Spleen (tissue), 11 donors: ENCODE data around the gene TTC29. TPM values are rescaled to one million over a fixed set of nuclear protein-coding genes. Genes with fewer than 3 reads are reported as not detected.

ENCODE experiments used
- DNase-seq: peaks from one replicate; pipeline ENCODE4 v3.0.0-alpha.2; 2020
- H3K27ac ChIP-seq, 8 donors: fragments of 200-600 bp; sonication (generic) in 7 of 8; 1 replicate in 4 of 8; 2 replicates in 4 of 8; pipeline versions ENCODE4 v1.5.0 to v1.8.0; 2016 to 2021; ENCODE audit warnings: inconsistent platforms in 4 of 8, mild to moderate bottlenecking in 4 of 8, moderate library complexity in 1 of 8
- H3K27me3 ChIP-seq, 7 donors: fragments of 200-600 bp; sonication (generic) in 6 of 7; replicated peaks in 1 of 7; 1 replicate in 4 of 7; 2 replicates in 3 of 7; pipeline versions ENCODE4 v1.5.0 to v1.8.0; 2016 to 2021; ENCODE audit warnings: inconsistent platforms in 3 of 7, mild to moderate bottlenecking in 1 of 7
- H3K36me3 ChIP-seq, 6 donors: fragments of 200-600 bp; sonication (generic) in 5 of 6; 1 replicate in 4 of 6; 2 replicates in 2 of 6; pipeline versions ENCODE4 v1.5.0 to v1.8.0; 2016 to 2021; ENCODE audit warnings: inconsistent platforms in 2 of 6
- H3K4me1 ChIP-seq, 6 donors: fragments of 200-600 bp; sonication (generic) in 5 of 6; 1 replicate in 3 of 6; 2 replicates in 3 of 6; pipeline versions ENCODE4 v1.5.0 to v1.8.0; 2016 to 2021; ENCODE audit warnings: inconsistent platforms in 3 of 6
- H3K4me3 ChIP-seq, 8 donors: fragments of 200-600 bp; sonication (generic) in 7 of 8; 1 replicate in 4 of 8; 2 replicates in 4 of 8; pipeline versions ENCODE4 v1.5.0 to v1.8.0; 2016 to 2021; ENCODE audit warnings: inconsistent platforms in 4 of 8, mild to moderate bottlenecking in 4 of 8, moderate library complexity in 2 of 8
- H3K9me3 ChIP-seq, 8 donors: fragments of 200-600 bp; sonication (generic) in 7 of 8; 1 replicate in 4 of 8; 2 replicates in 4 of 8; pipeline versions ENCODE4 v1.5.0 to v1.8.0; 2016 to 2021; ENCODE audit warnings: inconsistent platforms in 4 of 8
- POLR2A ChIP-seq, 3 donors: fragments of 450-650 bp; IDR thresholded peaks; one replicate each; pipeline ENCODE4 v1.5.1; 2017; ENCODE audit warnings: antibody characterized with exemption in 3 of 3, mild to moderate bottlenecking in 1 of 3
- POLR2AphosphoS5 ChIP-seq, 3 donors: sonication (generic); formaldehyde crosslinking; IDR thresholded peaks; one replicate each; pipeline ENCODE4 v1.5.1; 2017; ENCODE audit warnings: antibody characterized with exemption in 3 of 3
- WGBS, 5 donors: extraction: QIAGEN DNeasy Blood & Tissue Kit in 3 of 5; methylation state at CpG; one replicate each; pipeline versions ENCODE4 v1.1.5 to v1.1.7; 2013 to 2018; 5-methylcytosine and 5-hydroxymethylcytosine counted together
- intact Hi-C: fragments of 100-400 bp; cut with DNase I; formaldehyde crosslinking; loops from one replicate; pipeline ENCODE4 v1.15.0; 2023; ENCODE audit warnings: low total_unique reads
- polyA plus RNA-seq, 3 donors: library from polyadenylated mRNA; stranded (reverse); fragments of 200-250 nt; gene quantifications; one replicate each; pipeline ENCODE4 v1.2.1, GENCODE V29; 2013
- total RNA-seq, 7 donors: library from RNA; depleted of rRNA in 3 of 7; stranded (reverse); fragments of >200 nt in 3 of 7; fragmentation: NEBNext Ultra II Directional in 4 of 7; extraction: Animal tissue kit (Norgen Biotek cat#: 25700) in 4 of 7; gene quantifications; one replicate each; pipeline versions ENCODE4 v1.1.0 to v1.2.1, GENCODE V29; 2016 to 2021
- TF ChIP-seq, protein P1 (sequence below), 11 experiments: fragments of 200-600 bp in 7 of 11; fragments of 450-650 bp in 4 of 11; sonication (generic) in 4 of 11; IDR thresholded peaks in 8 of 11; conservative IDR thresholded peaks in 3 of 11; 1 replicate in 7 of 11; 2 replicates in 4 of 11; pipeline versions ENCODE4 v1.4.0 to v1.8.0; 2016 to 2021; ENCODE audit warnings: antibody characterized with exemption in 11 of 11, inconsistent platforms in 4 of 11, mild to moderate bottlenecking in 1 of 11
- donor health status: healthy with polysubstance abuse.
- donor health status: DM: no; HTN: no; CAD: no; lungs with moderate emphysema.
- donor health status: DM: no; HTN: no; CAD: no.
- donor health status: Bipolar disorder and iron deficiency.
- donor health status: healthy.
- donor health status: DM: no; HTN: no; CAD: no.
- donor health status: DM: yes; HTN: yes; CAD: no.

TTC29 gene
- total and polyA plus RNA-seq, 10 donors = 0.08 TPM; not detected in 9

DNA sequence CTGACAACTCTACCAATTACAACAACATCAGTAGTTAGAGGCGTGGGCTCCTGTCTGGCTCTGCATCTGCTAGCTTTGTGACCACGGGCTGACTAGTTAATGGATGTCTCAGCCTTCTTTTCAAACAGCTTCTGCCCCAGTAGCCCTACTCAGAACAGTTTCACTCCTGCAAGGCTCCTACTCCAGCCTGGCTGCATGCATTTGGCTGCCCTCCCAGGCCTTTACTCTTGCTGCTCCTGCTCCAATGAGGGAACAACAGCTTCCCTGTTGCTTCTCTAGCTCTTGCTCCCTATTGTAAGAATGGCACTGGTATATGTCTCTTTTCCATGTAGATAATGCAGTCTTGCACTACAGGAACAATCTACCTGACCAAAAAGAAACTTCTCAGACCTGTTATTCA is 93.3 kb downstream of the TTC29 start:
- no peak overlapping the region for H3K4me3 ChIP-seq
- DNase-seq = no peak
- no peaks in the 10 kb centered on the region for H3K27me3 ChIP-seq
- 55 to 77% (median 68%) methylated on average over 2 of the region's 2 CpGs for WGBS, 5 donors
- H3K9me3 ChIP-seq = no peaks in the 10 kb centered on the region
- intact Hi-C loops = no loop called here
- TF ChIP-seq POLR2A (IDR thresholded peaks at IDR 0.05) (no peak), POLR2AphosphoS5 (IDR thresholded peaks at IDR 0.05) (no peak)
- TF ChIP-seq, protein P1, sequence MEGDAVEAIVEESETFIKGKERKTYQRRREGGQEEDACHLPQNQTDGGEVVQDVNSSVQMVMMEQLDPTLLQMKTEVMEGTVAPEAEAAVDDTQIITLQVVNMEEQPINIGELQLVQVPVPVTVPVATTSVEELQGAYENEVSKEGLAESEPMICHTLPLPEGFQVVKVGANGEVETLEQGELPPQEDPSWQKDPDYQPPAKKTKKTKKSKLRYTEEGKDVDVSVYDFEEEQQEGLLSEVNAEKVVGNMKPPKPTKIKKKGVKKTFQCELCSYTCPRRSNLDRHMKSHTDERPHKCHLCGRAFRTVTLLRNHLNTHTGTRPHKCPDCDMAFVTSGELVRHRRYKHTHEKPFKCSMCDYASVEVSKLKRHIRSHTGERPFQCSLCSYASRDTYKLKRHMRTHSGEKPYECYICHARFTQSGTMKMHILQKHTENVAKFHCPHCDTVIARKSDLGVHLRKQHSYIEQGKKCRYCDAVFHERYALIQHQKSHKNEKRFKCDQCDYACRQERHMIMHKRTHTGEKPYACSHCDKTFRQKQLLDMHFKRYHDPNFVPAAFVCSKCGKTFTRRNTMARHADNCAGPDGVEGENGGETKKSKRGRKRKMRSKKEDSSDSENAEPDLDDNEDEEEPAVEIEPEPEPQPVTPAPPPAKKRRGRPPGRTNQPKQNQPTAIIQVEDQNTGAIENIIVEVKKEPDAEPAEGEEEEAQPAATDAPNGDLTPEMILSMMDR (IDR thresholded peaks at IDR 0.05 in 8 of 11, conservative IDR thresholded peaks at IDR 0.05 in 3 of 11) = no peak
- H3K36me3 ChIP-seq = no peaks in the 10 kb centered on the region
- H3K27ac ChIP-seq = no peak overlapping the region
- H3K4me1 ChIP-seq = no peaks in the 10 kb centered on the region

DNA sequence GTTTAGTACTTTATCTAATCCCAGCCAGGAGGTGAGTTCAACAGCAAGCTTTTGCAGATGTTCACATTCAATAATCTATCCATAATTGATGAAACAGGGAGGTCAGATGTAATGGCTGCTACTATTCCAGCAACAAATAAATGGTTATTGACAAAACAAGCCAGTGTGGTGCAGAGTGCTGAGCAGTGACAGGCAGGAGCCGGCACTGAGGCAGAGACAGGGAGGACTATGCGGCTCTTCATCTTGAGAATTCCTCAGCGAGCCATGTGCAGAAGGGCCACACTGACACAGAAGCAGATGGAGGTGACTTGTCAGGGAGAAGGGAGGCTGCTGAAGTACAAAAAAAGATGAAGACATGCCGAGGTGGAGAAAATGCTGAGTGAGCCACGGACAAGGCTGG is 98.3 kb downstream of the TTC29 start:
- H3K27ac ChIP-seq = no peak overlapping the region
- H3K4me1 ChIP-seq = no peaks in the 10 kb centered on the region
- no peaks in the 10 kb centered on the region for H3K27me3 ChIP-seq
- H3K4me3 ChIP-seq = no peak overlapping the region
- H3K9me3 ChIP-seq = no peaks in the 10 kb centered on the region
- no peak for DNase-seq
- no peaks in the 10 kb centered on the region for H3K36me3 ChIP-seq
- intact Hi-C loops = no loop called here
- 79 to 88% (median 83%) methylated on average over 5 of the region's 5 CpGs for WGBS, 5 donors
- no peak for TF ChIP-seq POLR2A (IDR thresholded peaks at IDR 0.05)
- no peak for TF ChIP-seq POLR2AphosphoS5 (IDR thresholded peaks at IDR 0.05)

DNA sequence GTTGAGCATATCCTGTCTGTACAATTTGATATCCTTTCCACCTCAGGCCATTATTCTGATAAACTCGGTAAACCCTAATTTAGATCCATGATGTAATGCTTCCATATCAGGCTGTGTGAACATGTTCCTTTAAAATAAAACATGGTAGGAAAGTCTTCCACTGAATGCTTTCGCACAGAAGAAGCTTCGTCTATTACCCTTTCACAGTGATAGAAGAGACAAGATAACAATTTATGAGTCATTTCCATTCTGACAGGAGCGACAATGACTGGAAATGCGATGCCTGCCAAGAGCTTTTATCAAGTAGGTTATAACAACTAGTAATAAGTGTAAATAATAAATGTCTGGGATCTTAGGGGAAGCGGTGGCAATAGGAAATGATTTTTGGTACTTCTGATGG is 98.8 kb downstream of the TTC29 start:
- no peaks in the 10 kb centered on the region for H3K27me3 ChIP-seq
- WGBS, 5 donors = 69 to 81% (median 76%) methylated on average over 6 of the region's 6 CpGs
- no peaks in the 10 kb centered on the region for H3K4me1 ChIP-seq
- DNase-seq = no peak
- TF ChIP-seq POLR2AphosphoS5 (IDR thresholded peaks at IDR 0.05) = no peak
- no peak for TF ChIP-seq POLR2A (IDR thresholded peaks at IDR 0.05)
- TF ChIP-seq, protein P1 (IDR thresholded peaks at IDR 0.05 in 8 of 11, conservative IDR thresholded peaks at IDR 0.05 in 3 of 11) = no peak
- H3K36me3 ChIP-seq = no peaks in the 10 kb centered on the region
- H3K9me3 ChIP-seq = no peaks in the 10 kb centered on the region
- no peak overlapping the region for H3K27ac ChIP-seq
- intact Hi-C loops = no loop called here
- no peak overlapping the region for H3K4me3 ChIP-seq

DNA sequence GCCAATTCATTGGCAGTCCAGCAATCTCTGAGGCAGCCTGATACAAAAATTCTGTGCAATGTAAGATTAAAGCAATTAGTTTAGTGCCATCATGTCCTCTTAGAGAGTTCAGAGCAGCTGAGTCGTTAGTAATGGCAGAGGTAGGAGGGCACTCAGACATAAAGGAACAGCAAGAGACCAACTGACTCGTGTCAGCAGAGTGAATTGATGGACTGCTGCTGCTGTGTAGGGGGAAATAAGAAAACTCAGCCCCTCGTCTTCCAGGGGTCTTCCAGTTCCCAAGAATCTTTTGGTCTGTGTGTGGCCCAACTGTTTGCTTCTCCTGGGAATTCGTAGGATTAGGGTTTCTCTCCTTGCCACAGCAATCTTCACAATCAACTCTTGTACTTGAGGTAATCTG is 100.9 kb downstream of the TTC29 start:
- H3K4me1 ChIP-seq = no peaks in the 10 kb centered on the region
- WGBS, 5 donors = 43 to 56% (median 51%) methylated on average over 4 of the region's 4 CpGs
- no peak overlapping the region for H3K4me3 ChIP-seq
- DNase-seq = no peak
- no peak overlapping the region for H3K27ac ChIP-seq
- TF ChIP-seq POLR2A (IDR thresholded peaks at IDR 0.05) (no peak), POLR2AphosphoS5 (IDR thresholded peaks at IDR 0.05) (no peak)
- TF ChIP-seq, protein P1 (IDR thresholded peaks at IDR 0.05 in 8 of 11, conservative IDR thresholded peaks at IDR 0.05 in 3 of 11) = no peak
- H3K9me3 ChIP-seq = no peaks in the 10 kb centered on the region
- no peaks in the 10 kb centered on the region for H3K27me3 ChIP-seq
- intact Hi-C loops = no loop called here
- H3K36me3 ChIP-seq = no peaks in the 10 kb centered on the region

DNA sequence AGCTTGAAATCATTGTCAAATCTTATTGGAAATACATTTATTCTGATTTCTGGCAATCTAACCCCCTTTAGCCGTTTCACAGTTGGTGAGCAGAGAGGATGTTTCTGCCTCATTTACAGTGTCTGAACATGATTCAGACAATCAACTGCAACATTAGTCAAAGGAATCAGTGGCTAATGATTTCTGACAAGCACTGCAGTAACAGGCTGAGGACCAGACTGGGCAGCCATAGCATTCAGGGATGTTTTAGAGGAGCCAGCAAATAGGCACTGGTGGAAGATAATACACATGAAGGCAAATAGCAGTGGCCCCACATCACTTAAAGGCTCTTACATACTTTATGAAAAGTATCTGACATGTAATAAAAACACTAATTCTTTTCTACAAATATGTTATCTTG is 102.8 kb downstream of the TTC29 start:
- H3K36me3 ChIP-seq = no peaks in the 10 kb centered on the region
- no peaks in the 10 kb centered on the region for H3K27me3 ChIP-seq
- H3K27ac ChIP-seq = no peak overlapping the region
- no peaks in the 10 kb centered on the region for H3K9me3 ChIP-seq
- no peaks in the 10 kb centered on the region for H3K4me1 ChIP-seq
- H3K4me3 ChIP-seq = no peak overlapping the region
- TF ChIP-seq POLR2AphosphoS5 (IDR thresholded peaks at IDR 0.05) (no peak), POLR2A (IDR thresholded peaks at IDR 0.05) (no peak)
- 79 to 97% (median 88%) methylated on average over 1 of the region's 1 CpG for WGBS, 5 donors
- intact Hi-C loops = no loop called here
- DNase-seq = no peak
